A673 (cell line): Measurements from ENCODE around the gene TACC3. TPM values are rescaled to one million over a fixed set of nuclear protein-coding genes. Genes with fewer than 3 reads are reported as not detected.

ENCODE experiments used
- BruUV-seq: library from RNA; stranded (reverse); fragments of 400-500 nt; replicated peaks from 2 replicates; lab custom pipeline; 2021; lab: Mats Ljungman, UMichigan
- CTCF ChIA-PET: fragments of 300-600 bp; sonication (Branson Sonifier 250); formaldehyde crosslinking; loops from one replicate; lab custom pipeline; 2022; ENCODE audit warnings: antibody characterized with exemption; lab: Charles Lee
- POLR2A ChIA-PET: fragments of 300-600 bp; sonication (Branson Sonifier 250); formaldehyde crosslinking; loops from one replicate; lab custom pipeline; 2022; ENCODE audit warnings: antibody characterized with exemption; ENCODE audit not compliant: low non-redundant PET; lab: Charles Lee
- DNase-seq: peaks from one replicate; pipeline ENCODE4 v3.0.0-alpha.2; 2015; ENCODE audit warnings: low spot score
- H3K27ac ChIP-seq: fragments of 200-600 bp; sonication (generic); 2 replicates; pipeline ENCODE4 v1.5.1; 2016; ENCODE audit warnings: mixed run types, low read depth, mild to moderate bottlenecking, mixed read lengths, antibody characterized with exemption, low read length; ENCODE audit not compliant: poor library complexity, severe bottlenecking
- H3K27me3 ChIP-seq: fragments of 200-600 bp; sonication (generic); replicated peaks from 2 replicates; pipeline ENCODE4 v1.6.1; 2017; ENCODE audit warnings: mixed run types, low read depth, mild to moderate bottlenecking, mixed read lengths, antibody characterized with exemption, low read length; ENCODE audit not compliant: insufficient read depth, poor library complexity
- H3K36me3 ChIP-seq: fragments of 200-600 bp; sonication (generic); 2 replicates; pipeline ENCODE4 v1.6.1; 2016; ENCODE audit warnings: mixed run types, mild to moderate bottlenecking, mixed read lengths, antibody characterized with exemption, low read length; ENCODE audit not compliant: insufficient read depth, poor library complexity, severe bottlenecking
- H3K4me1 ChIP-seq: fragments of 200-600 bp; sonication (generic); 2 replicates; pipeline ENCODE4 v1.6.1; 2017; ENCODE audit warnings: mixed run types, mild to moderate bottlenecking, mixed read lengths, antibody characterized with exemption, low read length; ENCODE audit not compliant: insufficient read depth, poor library complexity, severe bottlenecking
- H3K4me3 ChIP-seq: fragments of 200-600 bp; sonication (generic); 2 replicates; pipeline ENCODE4 v1.5.1; 2016; ENCODE audit warnings: low read depth, mixed run types, mild to moderate bottlenecking, mixed read lengths, low read length; ENCODE audit not compliant: poor library complexity, severe bottlenecking
- H3K9me3 ChIP-seq: fragments of 200-600 bp; sonication (generic); 2 replicates; pipeline ENCODE4 v1.6.1; 2016; ENCODE audit warnings: mixed run types, low read depth, mild to moderate bottlenecking, mixed read lengths, antibody characterized with exemption, low read length; ENCODE audit not compliant: poor library complexity, severe bottlenecking
- CTCF ChIP-seq: fragments of 300-800, 200-600 bp; sonication (generic); conservative IDR thresholded peaks from 2 replicates; pipeline ENCODE4 v1.5.1; 2017; ENCODE audit warnings: low read depth, mild to moderate bottlenecking, antibody characterized with exemption, low read length, moderate library complexity, mixed read lengths
- EZH2 ChIP-seq: fragments of 200-600 bp; sonication (generic); IDR thresholded peaks from 2 replicates; pipeline ENCODE4 v1.6.1; 2017; ENCODE audit warnings: borderline replicate concordance, low read depth, mild to moderate bottlenecking, mixed read lengths, antibody characterized with exemption, low read length; ENCODE audit not compliant: poor library complexity, severe bottlenecking
- intact Hi-C: fragments of 100-400 bp; cut with micrococcal nuclease; formaldehyde crosslinking; loops from one replicate; pipeline ENCODE4 v1.10.0; 2022; ENCODE audit not compliant: unreplicated experiment
- total RNA-seq: library from RNA; stranded (reverse); gene quantifications from 2 replicates; pipeline ENCODE4 v1.2.3, GENCODE V29; 2021

The TACC3 gene
- total RNA-seq, 1 experiment from 2014 or later: 246 TPM

DNA sequence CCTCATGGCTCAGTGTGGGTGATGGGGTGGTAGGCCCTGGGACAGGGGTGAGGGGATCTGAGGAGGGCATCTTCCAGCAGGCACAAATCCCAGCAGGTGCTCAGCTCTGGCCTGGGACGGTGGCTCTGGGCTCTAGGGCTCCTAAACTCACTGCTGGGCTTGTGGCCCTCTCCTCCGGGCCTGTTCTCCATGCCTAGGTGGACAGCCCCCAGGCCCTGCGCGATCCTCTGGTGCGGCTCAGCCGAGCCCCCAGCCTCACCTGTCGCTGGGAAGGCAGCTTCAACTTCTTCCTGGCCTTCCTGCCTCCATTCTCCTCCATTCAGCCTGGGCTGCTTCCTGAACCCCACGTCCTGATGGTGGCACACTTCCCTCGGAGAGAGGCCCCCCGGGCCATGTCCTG lies 52.4 kb downstream of the TACC3 start:
- no TSS peak for BruUV-seq
- POLR2A ChIA-PET: no interaction called here
- intact Hi-C loops: no loop called here
- Histone ChIP-seq H3K4me1 (peaks cover 7% of the 10 kb centered on the region), H3K4me3 (no peak overlapping the region), H3K27ac (no peak overlapping the region), H3K9me3 (no peaks in the 10 kb centered on the region), H3K27me3 (no peaks in the 10 kb centered on the region), H3K36me3 (no peaks in the 10 kb centered on the region)
- no peak for DNase-seq
- TF ChIP-seq EZH2 (no peak), CTCF (no peak)
- CTCF ChIA-PET: no interaction called here

DNA sequence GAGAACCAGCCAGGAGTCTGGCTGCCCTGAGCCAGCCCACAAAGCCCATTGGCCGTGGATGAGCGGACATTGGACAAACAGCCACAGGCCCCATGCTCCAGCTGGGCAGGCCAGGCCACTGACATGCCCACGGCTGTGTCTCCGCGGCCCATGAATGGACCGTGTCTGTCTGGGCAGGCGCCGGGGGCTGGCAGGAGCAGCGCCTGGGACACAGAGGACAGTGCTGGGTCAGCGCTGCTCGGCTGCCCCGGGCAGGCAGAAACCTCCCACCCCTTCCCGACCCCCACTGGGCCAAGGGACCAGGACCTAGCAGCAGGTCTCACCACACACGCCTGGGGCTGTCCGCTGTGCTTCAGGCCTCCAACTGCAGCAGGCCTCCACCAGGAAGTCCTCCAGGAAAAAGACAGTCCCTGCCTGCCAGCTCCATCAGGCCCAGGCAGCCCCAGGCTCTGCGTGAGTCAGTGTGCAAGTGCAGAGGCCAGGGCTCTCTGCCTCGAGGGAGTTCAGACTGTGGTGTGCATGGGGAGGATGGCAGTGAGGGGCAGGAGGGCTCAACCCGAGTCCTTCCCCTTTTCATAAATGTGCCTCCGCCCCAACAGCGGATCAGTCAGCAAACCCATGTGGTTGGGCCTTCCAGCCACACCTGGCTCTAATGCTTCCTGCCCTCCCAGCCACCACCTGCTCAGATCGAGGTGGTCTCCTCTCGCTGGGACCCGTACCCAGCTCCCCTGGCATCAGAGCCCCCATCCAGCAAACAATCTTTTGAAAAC lies 54.6 kb downstream of the TACC3 start:
- POLR2A ChIA-PET: no interaction called here
- no peaks in the 10 kb centered on the region for H3K9me3 ChIP-seq
- no peak for TF ChIP-seq EZH2
- no peak for TF ChIP-seq CTCF
- CTCF ChIA-PET: no interaction called here
- BruUV-seq: no TSS peak
- no peaks in the 10 kb centered on the region for H3K4me1 ChIP-seq
- no peak overlapping the region for H3K4me3 ChIP-seq
- no peak for DNase-seq
- H3K36me3 ChIP-seq: no peaks in the 10 kb centered on the region
- no peak overlapping the region for H3K27ac ChIP-seq
- intact Hi-C loops: no loop called here
- no peaks in the 10 kb centered on the region for H3K27me3 ChIP-seq

DNA sequence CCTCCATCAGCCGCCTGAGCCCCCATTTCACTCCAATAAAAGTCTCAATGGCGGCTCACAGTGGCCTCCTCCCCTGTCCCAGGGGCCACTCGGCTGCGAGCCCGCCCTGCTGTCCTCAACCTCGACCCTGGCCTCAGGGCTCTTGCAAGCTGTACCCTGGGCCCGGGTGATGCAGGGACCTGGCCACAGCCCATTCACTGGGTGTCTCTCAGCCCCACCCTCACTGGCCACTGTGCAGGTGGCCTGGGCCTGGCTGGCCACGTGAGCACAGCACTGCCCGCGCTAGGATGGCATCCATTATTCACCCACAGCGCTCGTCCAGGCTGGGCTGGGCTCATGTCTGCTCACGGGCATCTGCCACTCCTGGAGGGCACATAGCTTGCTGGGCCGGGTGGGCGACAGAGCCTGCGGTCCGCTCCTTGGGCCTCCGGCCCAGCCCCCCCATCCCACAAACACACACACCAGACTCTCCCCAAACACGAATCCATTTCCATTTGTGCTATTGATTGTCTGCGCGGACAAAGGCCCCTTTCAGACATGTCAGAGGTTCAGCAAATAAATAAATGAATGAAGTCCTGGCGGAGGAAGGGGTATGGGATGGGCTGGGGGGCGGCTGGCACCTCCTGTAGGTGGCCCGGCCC lies 55.3 kb downstream of the TACC3 start:
- H3K36me3 ChIP-seq: no peaks in the 10 kb centered on the region
- intact Hi-C loops: no loop called here
- ChIA-PET POLR2A (interaction anchor here (0.6 kb wide), 1 partner anchor 27 kb away, joined by 5 read pairs; no protein-coding TSS in a partner anchor), CTCF (no interaction called here)
- no TSS peak for BruUV-seq
- no peak overlapping the region for H3K27ac ChIP-seq
- H3K4me1 ChIP-seq: no peaks in the 10 kb centered on the region
- TF ChIP-seq EZH2 (no peak), CTCF (no peak)
- no peak overlapping the region for H3K4me3 ChIP-seq
- no peaks in the 10 kb centered on the region for H3K9me3 ChIP-seq
- no peaks in the 10 kb centered on the region for H3K27me3 ChIP-seq
- no peak for DNase-seq
